Measurements from ENCODE around the gene OIP5. TPM values are rescaled to one million over a fixed set of nuclear protein-coding genes. Genes with fewer than 3 reads are reported as not detected.

Gene OIP5
- under 1 TPM; 0.52 to 0.72 TPM for total RNA-seq
- under 1 TPM; 0.70 to 0.76 TPM for polyA plus RNA-seq

- Mint-ChIP-seq H3K27ac (peak within 1 kb of the TSS; percentile 79 to 98 (median 95)), H3K4me3 (peak within 1 kb of the TSS; percentile 97 to 100 (median 99)), H3K36me3 (peaks cover 0 to 12% of the 10 kb centered on the region in 2 donors), H3K4me1 (peaks cover 19 to 48% (median 32%) of the 10 kb centered on the region in 4 donors), H3K9me3 (no peaks in the 10 kb centered on the region), H3K27me3 (no peaks in the 10 kb centered on the region)
- no peaks in the 10 kb centered on the region for H3K27me3 ChIP-seq (ENCODE audit: insufficient read depth, low read length)
- H3K4me3 ChIP-seq (ENCODE audit: low read length in 2 of 2) = peak within 1 kb of the TSS; percentile 88 to 89
- peak; percentile 97 to 100 (median 99) for DNase-seq
- intact Hi-C loops (cut with micrococcal nuclease) = loop anchor here (1.0 to 10.0 kb wide), 9 partner anchors 49 to 942 kb away; partner anchors contain the start of genes CHP1, DNAJC17, EXD1 and INO80
- CTCF ChIA-PET (ENCODE audit: partially characterized antibody) = interaction anchor here (0.7 to 1.7 kb wide), 12 partner anchors 8 to 431 kb away, joined by 3 to 6 read pairs (median 3); partner anchors contain the start of gene CHP1
- peaks cover 34% of the 10 kb centered on the region for H3K4me1 ChIP-seq (ENCODE audit: insufficient read depth, low read length)
- no peaks in the 10 kb centered on the region for H3K9me3 ChIP-seq (ENCODE audit: control insufficient read depth in 1 of 2, low read length in 2 of 2)
- POLR2A ChIA-PET (ENCODE audit: partially characterized antibody) = interaction anchor here (0.5 to 2.0 kb wide), 11 partner anchors 9 to 528 kb away, joined by 3 to 16 read pairs (median 5); partner anchors contain the start of genes CHP1, EXD1, INO80 and MGA
- H3K36me3 ChIP-seq (ENCODE audit: insufficient read depth, low read length) = no peaks in the 10 kb centered on the region
- H3K27ac ChIP-seq (ENCODE audit: low read depth, low read length) = peak within 1 kb of the TSS; percentile 67
Observed at GRCh38 chr15:41332194-41333025, at the start of gene OIP5, which contains the start of gene NUSAP1. Gene OIP5, minus strand, starts transcription at chr15:41332591. Its CDS starts 30 bp downstream, at chr15:41332561. Gene NUSAP1, plus strand, starts transcription at chr15:41332881. Its CDS starts 77 bp downstream, at chr15:41332958.

GRCh38 chr15:41377978-41378377 is 45.6 kb upstream of the OIP5 start:
- Histone ChIP-seq H3K4me1 (ENCODE audit: insufficient read depth, low read length) (no peaks in the 10 kb centered on the region), H3K27me3 (ENCODE audit: insufficient read depth, low read length) (no peaks in the 10 kb centered on the region), H3K4me3 (ENCODE audit: low read length in 2 of 2) (no peak overlapping the region), H3K9me3 (ENCODE audit: control insufficient read depth in 1 of 2, low read length in 2 of 2) (no peaks in the 10 kb centered on the region), H3K36me3 (ENCODE audit: insufficient read depth, low read length) (no peaks in the 10 kb centered on the region), H3K27ac (ENCODE audit: low read depth, low read length) (no peak overlapping the region)
- Mint-ChIP-seq H3K4me1 (peaks cover 0 to 2% (median 0%) of the 10 kb centered on the region in 4 donors), H3K4me3 (no peak overlapping the region), H3K36me3 (no peaks in the 10 kb centered on the region), H3K27me3 (no peaks in the 10 kb centered on the region), H3K9me3 (no peaks in the 10 kb centered on the region), H3K27ac (peak overlapping the region in 1 of 7 donors; percentile 64)
- intact Hi-C loops (cut with micrococcal nuclease) = no loop called here
- POLR2A ChIA-PET (ENCODE audit: partially characterized antibody) = no interaction called here
- DNase-seq = no peak
- CTCF ChIA-PET (ENCODE audit: partially characterized antibody) = interaction anchor here (1.1 kb wide), 1 partner anchor 10 kb away, joined by 3 read pairs; no protein-coding TSS in a partner anchor

GRCh38 chr15:41367418-41367817 is 35.0 kb upstream of the OIP5 start:
- CTCF ChIA-PET (ENCODE audit: partially characterized antibody) = no interaction called here
- H3K9me3 ChIP-seq (ENCODE audit: control insufficient read depth in 1 of 2, low read length in 2 of 2) = no peaks in the 10 kb centered on the region
- no peaks in the 10 kb centered on the region for H3K36me3 Mint-ChIP-seq

GRCh38 chr15:41354371-41354770 is 22.0 kb upstream of the OIP5 start:
- no peak overlapping the region for H3K27ac ChIP-seq (ENCODE audit: low read depth, low read length)
- H3K9me3 ChIP-seq (ENCODE audit: control insufficient read depth in 1 of 2, low read length in 2 of 2) = no peaks in the 10 kb centered on the region
- H3K4me1 Mint-ChIP-seq = peaks cover 0 to 2% (median 0%) of the 10 kb centered on the region in 4 donors
- H3K36me3 ChIP-seq (ENCODE audit: insufficient read depth, low read length) = no peaks in the 10 kb centered on the region
- ChIA-PET CTCF (ENCODE audit: partially characterized antibody) (interaction anchor here (1.1 kb wide), 1 partner anchor 22 kb away, joined by 3 read pairs; the partner anchor contains the start of genes NUSAP1 and OIP5), POLR2A (ENCODE audit: partially characterized antibody) (interaction anchor here (0.6 kb wide), 2 partner anchors 18 to 434 kb away, joined by 3 to 4 read pairs; no protein-coding TSS in a partner anchor)
- no peaks in the 10 kb centered on the region for H3K27me3 Mint-ChIP-seq
- intact Hi-C loops (cut with micrococcal nuclease) = no loop called here
- H3K36me3 Mint-ChIP-seq = no peaks in the 10 kb centered on the region
- H3K9me3 Mint-ChIP-seq = no peaks in the 10 kb centered on the region
- H3K27ac Mint-ChIP-seq = no peak overlapping the region
- DNase-seq = no peak
- no peak overlapping the region for H3K4me3 ChIP-seq (ENCODE audit: low read length in 2 of 2)
- no peaks in the 10 kb centered on the region for H3K4me1 ChIP-seq (ENCODE audit: insufficient read depth, low read length)
- H3K27me3 ChIP-seq (ENCODE audit: insufficient read depth, low read length) = no peaks in the 10 kb centered on the region
- H3K4me3 Mint-ChIP-seq = no peak overlapping the region

More at GRCh38 chr15:41367418-41367817, 35.0 kb upstream of the OIP5 start:
- no peak overlapping the region for H3K4me3 ChIP-seq (ENCODE audit: low read length in 2 of 2)
- intact Hi-C loops (cut with micrococcal nuclease) = no loop called here
- H3K27ac ChIP-seq (ENCODE audit: low read depth, low read length) = no peak overlapping the region
- POLR2A ChIA-PET (ENCODE audit: partially characterized antibody) = no interaction called here
- Mint-ChIP-seq H3K4me3 (no peak overlapping the region), H3K27ac (peak overlapping the region in 1 of 7 donors; percentile 29), H3K9me3 (peaks cover 0 to 1% (median 0%) of the 10 kb centered on the region in 8 donors), H3K27me3 (no peaks in the 10 kb centered on the region), H3K4me1 (peaks cover 0 to 1% (median under 1%) of the 10 kb centered on the region in 4 donors)
- no peaks in the 10 kb centered on the region for H3K4me1 ChIP-seq (ENCODE audit: insufficient read depth, low read length)
- DNase-seq = no peak
- no peaks in the 10 kb centered on the region for H3K36me3 ChIP-seq (ENCODE audit: insufficient read depth, low read length)
- no peaks in the 10 kb centered on the region for H3K27me3 ChIP-seq (ENCODE audit: insufficient read depth, low read length)

- Histone ChIP-seq H3K4me1 (ENCODE audit: insufficient read depth, low read length) (no peaks in the 10 kb centered on the region), H3K27ac (ENCODE audit: low read depth, low read length) (no peak overlapping the region), H3K9me3 (ENCODE audit: control insufficient read depth in 1 of 2, low read length in 2 of 2) (no peaks in the 10 kb centered on the region), H3K36me3 (ENCODE audit: insufficient read depth, low read length) (no peaks in the 10 kb centered on the region), H3K27me3 (ENCODE audit: insufficient read depth, low read length) (no peaks in the 10 kb centered on the region), H3K4me3 (ENCODE audit: low read length in 2 of 2) (no peak overlapping the region)
- ChIA-PET POLR2A (ENCODE audit: partially characterized antibody) (no interaction called here), CTCF (ENCODE audit: partially characterized antibody) (no interaction called here)
- Mint-ChIP-seq H3K27me3 (no peaks in the 10 kb centered on the region), H3K36me3 (no peaks in the 10 kb centered on the region), H3K27ac (peak overlapping the region in 2 of 7 donors; percentile 14 to 54), H3K4me1 (peaks cover 0 to 5% (median 0%) of the 10 kb centered on the region in 4 donors), H3K4me3 (no peak overlapping the region), H3K9me3 (no peaks in the 10 kb centered on the region)
- intact Hi-C loops (cut with micrococcal nuclease) = no loop called here
- DNase-seq = no peak
Observed at GRCh38 chr15:41350057-41350717, 17.8 kb upstream of the OIP5 start.

GRCh38 chr15:41347236-41347635 is 14.8 kb upstream of the OIP5 start:
- H3K27ac Mint-ChIP-seq = no peak overlapping the region
- no peaks in the 10 kb centered on the region for H3K27me3 Mint-ChIP-seq
- DNase-seq = no peak
- no peaks in the 10 kb centered on the region for H3K36me3 Mint-ChIP-seq
- H3K4me3 Mint-ChIP-seq = no peak overlapping the region
- peaks cover 0 to 5% (median under 1%) of the 10 kb centered on the region in 4 donors for H3K4me1 Mint-ChIP-seq
- no peak overlapping the region for H3K4me3 ChIP-seq (ENCODE audit: low read length in 2 of 2)
- ChIA-PET POLR2A (ENCODE audit: partially characterized antibody) (no interaction called here), CTCF (ENCODE audit: partially characterized antibody) (no interaction called here)
- intact Hi-C loops (cut with micrococcal nuclease) = no loop called here
- no peak overlapping the region for H3K27ac ChIP-seq (ENCODE audit: low read depth, low read length)
- no peaks in the 10 kb centered on the region for H3K9me3 ChIP-seq (ENCODE audit: control insufficient read depth in 1 of 2, low read length in 2 of 2)
- H3K4me1 ChIP-seq (ENCODE audit: insufficient read depth, low read length) = no peaks in the 10 kb centered on the region
- H3K36me3 ChIP-seq (ENCODE audit: insufficient read depth, low read length) = no peaks in the 10 kb centered on the region
- H3K27me3 ChIP-seq (ENCODE audit: insufficient read depth, low read length) = no peaks in the 10 kb centered on the region
- H3K9me3 Mint-ChIP-seq = no peaks in the 10 kb centered on the region

- no peak for DNase-seq
- no peaks in the 10 kb centered on the region for H3K36me3 Mint-ChIP-seq
- intact Hi-C loops (cut with micrococcal nuclease) = no loop called here
- H3K27ac Mint-ChIP-seq = peak overlapping the region in 1 of 7 donors; percentile 49
- Histone ChIP-seq H3K27me3 (ENCODE audit: insufficient read depth, low read length) (no peaks in the 10 kb centered on the region), H3K27ac (ENCODE audit: low read depth, low read length) (no peak overlapping the region), H3K36me3 (ENCODE audit: insufficient read depth, low read length) (no peaks in the 10 kb centered on the region), H3K9me3 (ENCODE audit: control insufficient read depth in 1 of 2, low read length in 2 of 2) (no peaks in the 10 kb centered on the region), H3K4me3 (ENCODE audit: low read length in 2 of 2) (no peak overlapping the region), H3K4me1 (ENCODE audit: insufficient read depth, low read length) (peaks cover 11% of the 10 kb centered on the region)
- CTCF ChIA-PET (ENCODE audit: partially characterized antibody) = interaction anchor here (1.4 kb wide), 1 partner anchor 9 kb away, joined by 3 read pairs; the partner anchor contains the start of genes NUSAP1 and OIP5
- POLR2A ChIA-PET (ENCODE audit: partially characterized antibody) = no interaction called here
- no peak overlapping the region for H3K4me3 Mint-ChIP-seq
- H3K27me3 Mint-ChIP-seq = no peaks in the 10 kb centered on the region
- H3K4me1 Mint-ChIP-seq = peaks cover 17 to 29% (median 21%) of the 10 kb centered on the region in 4 donors
- no peaks in the 10 kb centered on the region for H3K9me3 Mint-ChIP-seq
Observed at GRCh38 chr15:41341519-41341918, 9.1 kb upstream of the OIP5 start.
